ENCODE measurements around the gene ACSL1.
A peak's percentile ranks its signal among the peaks of the same experiment; 100 is the strongest.

ACSL1 gene

DNA sequence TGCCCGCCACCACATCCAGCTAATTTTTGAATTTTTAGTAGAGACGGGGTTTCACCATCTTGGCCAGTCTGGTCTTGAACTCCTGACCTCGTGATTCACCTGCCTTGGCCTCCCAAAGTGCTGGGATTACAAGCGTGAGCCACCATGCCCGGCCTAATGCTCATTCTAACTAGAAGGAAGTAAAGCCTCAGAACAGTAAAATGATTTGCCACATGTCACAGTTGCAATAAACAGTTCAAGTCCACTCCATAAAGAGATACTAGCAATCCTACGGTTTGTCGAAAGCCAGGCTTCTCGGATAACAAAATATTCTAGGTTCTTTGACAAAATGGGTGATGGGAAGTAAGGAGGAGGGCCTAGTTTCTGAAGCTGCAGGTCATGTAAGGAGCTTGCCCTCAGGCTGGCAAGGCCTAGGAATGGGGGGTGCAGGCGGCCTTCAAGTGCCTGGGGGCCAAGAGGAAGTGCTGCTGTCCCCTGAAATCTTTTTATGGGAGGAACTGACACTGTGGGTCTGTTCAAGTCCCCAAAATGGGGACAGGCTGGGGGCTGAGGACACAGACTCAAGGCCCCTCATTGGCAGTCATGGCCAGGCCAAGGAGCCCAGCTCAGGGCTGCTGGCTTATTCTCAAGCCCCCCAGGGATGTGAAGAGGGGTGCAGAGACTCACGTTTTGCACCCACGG, 31.8 kb upstream of the ACSL1 start:
- TF ChIP-seq, protein P1, sequence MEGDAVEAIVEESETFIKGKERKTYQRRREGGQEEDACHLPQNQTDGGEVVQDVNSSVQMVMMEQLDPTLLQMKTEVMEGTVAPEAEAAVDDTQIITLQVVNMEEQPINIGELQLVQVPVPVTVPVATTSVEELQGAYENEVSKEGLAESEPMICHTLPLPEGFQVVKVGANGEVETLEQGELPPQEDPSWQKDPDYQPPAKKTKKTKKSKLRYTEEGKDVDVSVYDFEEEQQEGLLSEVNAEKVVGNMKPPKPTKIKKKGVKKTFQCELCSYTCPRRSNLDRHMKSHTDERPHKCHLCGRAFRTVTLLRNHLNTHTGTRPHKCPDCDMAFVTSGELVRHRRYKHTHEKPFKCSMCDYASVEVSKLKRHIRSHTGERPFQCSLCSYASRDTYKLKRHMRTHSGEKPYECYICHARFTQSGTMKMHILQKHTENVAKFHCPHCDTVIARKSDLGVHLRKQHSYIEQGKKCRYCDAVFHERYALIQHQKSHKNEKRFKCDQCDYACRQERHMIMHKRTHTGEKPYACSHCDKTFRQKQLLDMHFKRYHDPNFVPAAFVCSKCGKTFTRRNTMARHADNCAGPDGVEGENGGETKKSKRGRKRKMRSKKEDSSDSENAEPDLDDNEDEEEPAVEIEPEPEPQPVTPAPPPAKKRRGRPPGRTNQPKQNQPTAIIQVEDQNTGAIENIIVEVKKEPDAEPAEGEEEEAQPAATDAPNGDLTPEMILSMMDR (IDR thresholded peaks at IDR 0.05; ENCODE audit: extremely low read depth, missing control alignments) = no peak
- DNase-seq (ENCODE audit: low spot score) = no peak

GRCh38 chr4:184856277-184856609, 30.5 kb upstream of the ACSL1 start:
- peak; percentile 25 for DNase-seq (ENCODE audit: low spot score)
- TF ChIP-seq, protein P1 (IDR thresholded peaks at IDR 0.05; ENCODE audit: extremely low read depth, missing control alignments) = no peak

- TF ChIP-seq, protein P1 (IDR thresholded peaks at IDR 0.05; ENCODE audit: extremely low read depth, missing control alignments) = no peak
- DNase-seq (ENCODE audit: low spot score) = peak; percentile 36
These were observed 28.9 kb upstream of the ACSL1 start for GRCh38 chr4:184854673-184855072.

GRCh38 chr4:184853436-184853835, 27.7 kb upstream of the ACSL1 start:
- TF ChIP-seq, protein P1 (IDR thresholded peaks at IDR 0.05; ENCODE audit: extremely low read depth, missing control alignments) = no peak
- no peak for DNase-seq (ENCODE audit: low spot score)

- no peak for DNase-seq (ENCODE audit: low spot score)
- TF ChIP-seq, protein P1 (IDR thresholded peaks at IDR 0.05; ENCODE audit: extremely low read depth, missing control alignments) = no peak
These were observed 26.1 kb upstream of the ACSL1 start for GRCh38 chr4:184851886-184852285.

GRCh38 chr4:184851200-184851541, 25.4 kb upstream of the ACSL1 start:
- DNase-seq (ENCODE audit: low spot score) = peak; percentile 33
- TF ChIP-seq, protein P1 (IDR thresholded peaks at IDR 0.05; ENCODE audit: extremely low read depth, missing control alignments) = no peak

DNA sequence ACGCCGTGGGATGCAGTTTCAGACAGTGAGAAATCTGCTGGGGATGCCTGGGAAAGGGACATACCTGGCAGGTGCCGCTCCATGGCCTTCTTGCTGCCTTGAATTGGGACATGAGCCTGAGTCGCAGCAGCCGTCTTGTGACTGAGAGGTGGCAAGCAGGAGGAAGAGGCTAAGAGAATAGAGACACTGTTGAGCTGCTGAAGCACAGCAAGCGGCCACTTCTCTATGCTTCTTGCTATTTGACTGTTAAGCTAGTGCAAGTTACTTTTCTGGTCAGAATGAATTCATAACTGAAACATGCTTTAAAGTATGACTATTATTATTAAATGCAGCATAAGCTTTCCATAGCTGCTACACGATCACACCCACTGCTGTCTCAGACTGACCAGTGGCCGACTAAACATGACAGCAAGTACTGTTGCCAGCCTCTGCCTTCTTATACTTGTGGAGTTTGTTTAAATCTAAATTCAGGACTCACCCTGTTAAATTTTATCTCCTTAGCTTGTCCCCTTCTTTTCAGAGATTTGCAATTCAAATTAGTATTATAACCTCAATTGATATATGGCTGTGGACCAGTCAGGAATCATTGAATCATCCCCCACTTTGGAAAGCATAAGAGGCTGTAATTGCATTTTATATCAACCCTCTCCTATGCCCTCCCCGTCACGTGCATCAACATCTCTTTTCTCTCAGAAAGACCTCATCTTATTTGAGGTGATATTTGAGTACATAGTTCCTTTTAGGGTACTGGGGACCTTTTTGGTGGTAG, 24.8 kb upstream of the ACSL1 start:
- DNase-seq (ENCODE audit: low spot score) = peak; percentile 51
- TF ChIP-seq, protein P1 (IDR thresholded peaks at IDR 0.05; ENCODE audit: extremely low read depth, missing control alignments) = no peak

Measured in GM20000 (cell line).